HG03175 (cell line): ENCODE measurements around the gene POFUT2.
A peak's percentile ranks its signal among the peaks of the same experiment; 100 is the strongest.

ENCODE experiments used
- ATAC-seq: cut with Tn5 transposase; IDR thresholded peaks from one replicate; pipeline ENCODE4 v1.9.1; 2021; ENCODE audit warnings: mild to moderate bottlenecking, moderate library complexity; ENCODE audit not compliant: unreplicated experiment

Gene POFUT2, protein sequence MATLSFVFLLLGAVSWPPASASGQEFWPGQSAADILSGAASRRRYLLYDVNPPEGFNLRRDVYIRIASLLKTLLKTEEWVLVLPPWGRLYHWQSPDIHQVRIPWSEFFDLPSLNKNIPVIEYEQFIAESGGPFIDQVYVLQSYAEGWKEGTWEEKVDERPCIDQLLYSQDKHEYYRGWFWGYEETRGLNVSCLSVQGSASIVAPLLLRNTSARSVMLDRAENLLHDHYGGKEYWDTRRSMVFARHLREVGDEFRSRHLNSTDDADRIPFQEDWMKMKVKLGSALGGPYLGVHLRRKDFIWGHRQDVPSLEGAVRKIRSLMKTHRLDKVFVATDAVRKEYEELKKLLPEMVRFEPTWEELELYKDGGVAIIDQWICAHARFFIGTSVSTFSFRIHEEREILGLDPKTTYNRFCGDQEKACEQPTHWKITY

DNA sequence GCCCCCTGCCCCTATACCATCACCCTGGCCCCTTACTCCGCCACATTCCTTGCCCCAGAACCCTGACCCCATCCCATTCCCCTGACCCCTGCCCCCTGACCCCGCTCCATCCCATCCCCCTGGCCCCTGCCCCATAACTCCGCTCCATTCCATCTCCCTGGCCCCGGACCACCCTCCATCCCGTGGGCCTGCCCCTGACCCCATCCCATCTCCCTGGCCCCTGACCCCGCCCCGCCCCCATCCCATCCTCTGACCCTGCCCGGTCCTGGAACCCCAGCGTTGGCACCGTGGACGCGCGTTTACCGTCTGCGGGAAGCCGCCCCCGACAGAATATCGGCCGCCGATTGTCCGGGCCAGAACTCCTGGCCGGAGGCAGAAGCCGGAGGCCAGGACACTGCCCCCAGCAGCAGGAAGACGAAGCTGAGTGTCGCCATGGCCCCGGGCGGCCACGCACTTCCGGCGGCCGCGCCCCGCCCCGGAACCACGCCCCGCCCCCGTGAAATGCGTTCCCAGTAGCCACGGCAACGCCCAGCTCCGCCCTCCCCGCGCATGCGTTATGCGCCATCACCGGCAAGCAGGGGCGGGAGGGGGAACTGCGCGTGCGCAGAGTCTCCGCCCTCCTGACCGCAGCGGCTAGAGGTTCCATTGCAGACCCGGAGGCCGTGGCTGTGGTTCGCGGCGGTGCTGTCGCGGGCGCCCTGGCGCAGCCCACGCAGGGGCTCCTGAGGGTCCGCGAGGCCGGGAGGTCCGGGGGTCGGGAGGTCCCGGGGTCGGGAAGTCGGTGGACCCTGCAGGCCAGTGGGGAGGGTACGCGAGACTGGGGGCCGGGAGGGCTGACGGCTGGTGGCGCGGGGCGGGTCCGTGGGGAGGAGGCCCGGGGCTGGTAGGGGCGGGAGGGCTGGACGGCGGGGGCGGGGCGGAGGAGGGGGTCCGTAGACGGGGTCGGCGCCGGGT, at the start of gene POFUT2:
Gene POFUT2 (minus strand): TSS at position 458 of the 954 bp plus-strand sequence. CDS start 24 bp downstream, at position 434.
- ATAC-seq = peak; percentile 68

DNA sequence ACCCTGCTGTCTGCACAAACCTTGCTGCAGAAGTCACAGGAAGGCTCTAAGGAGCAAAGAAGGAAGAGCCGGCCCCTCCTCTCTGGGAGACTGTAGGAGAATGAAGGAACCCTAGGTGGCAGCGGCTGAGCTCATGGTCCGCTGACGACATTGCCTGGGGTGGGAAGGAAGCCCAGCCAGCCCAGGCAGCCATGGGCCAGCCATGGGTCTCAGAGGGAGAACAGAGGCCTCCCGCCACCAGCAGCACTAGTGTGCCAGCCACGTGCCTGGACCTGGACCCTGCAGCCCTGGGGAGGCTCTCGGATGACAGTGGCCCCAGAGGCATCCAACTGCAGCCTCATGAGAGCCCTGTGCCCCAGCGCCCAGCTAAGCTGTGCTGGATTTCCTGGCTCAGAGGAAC, 49.2 kb upstream of the POFUT2 start:
- ATAC-seq = no peak

DNA sequence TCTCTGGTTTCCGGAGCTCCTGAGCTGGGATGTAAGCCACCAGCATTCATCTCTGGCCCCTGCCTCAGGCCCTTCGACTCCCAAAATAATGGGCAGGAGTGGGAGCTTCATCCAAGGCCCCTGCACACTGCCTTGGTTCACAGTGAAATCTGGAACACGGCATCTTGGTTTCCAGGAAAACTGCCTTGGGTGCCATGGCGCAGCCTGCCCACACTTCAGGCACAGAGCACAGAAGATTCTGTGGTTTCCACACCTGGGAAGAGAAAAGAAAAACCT, 48.8 kb upstream of the POFUT2 start:
- no peak for ATAC-seq

DNA sequence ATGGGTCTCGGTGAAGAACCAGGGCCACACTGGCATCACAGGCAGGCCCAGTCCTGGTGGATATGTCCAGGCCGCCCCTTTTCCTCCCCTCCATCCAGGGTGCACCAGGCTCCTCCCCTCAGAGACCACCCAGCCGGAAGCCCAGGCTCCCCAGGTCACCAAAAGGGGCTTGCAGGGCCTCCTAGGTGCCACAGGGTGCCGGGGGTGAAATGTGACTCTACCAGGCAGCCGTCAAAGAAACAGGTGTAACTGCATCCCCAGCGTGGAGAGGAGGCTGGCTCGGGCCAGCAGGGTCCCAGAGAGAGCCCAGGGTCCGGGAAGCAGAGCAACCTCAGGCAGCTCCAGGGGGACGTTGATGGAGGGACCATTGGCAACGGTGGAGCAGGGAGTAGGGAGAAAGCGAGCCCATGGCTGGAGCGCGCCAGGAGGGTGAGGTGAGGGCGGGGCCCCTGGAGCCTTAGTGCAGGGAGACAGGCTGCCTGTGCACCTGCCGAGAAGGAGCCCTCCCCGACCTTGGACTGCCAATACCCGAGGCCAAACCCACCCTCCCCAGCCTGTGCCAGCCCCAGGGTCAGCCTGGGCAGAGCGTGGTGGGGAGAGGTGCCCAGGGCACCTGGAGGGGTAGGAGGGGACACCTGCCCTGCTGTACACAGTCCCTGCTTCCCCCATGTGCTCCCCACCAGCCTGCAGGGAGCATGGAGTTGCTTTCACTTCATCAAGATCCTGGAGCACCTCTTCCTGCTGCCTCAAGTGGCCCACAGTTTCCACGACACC, 48.3 kb upstream of the POFUT2 start:
- ATAC-seq = no peak

DNA sequence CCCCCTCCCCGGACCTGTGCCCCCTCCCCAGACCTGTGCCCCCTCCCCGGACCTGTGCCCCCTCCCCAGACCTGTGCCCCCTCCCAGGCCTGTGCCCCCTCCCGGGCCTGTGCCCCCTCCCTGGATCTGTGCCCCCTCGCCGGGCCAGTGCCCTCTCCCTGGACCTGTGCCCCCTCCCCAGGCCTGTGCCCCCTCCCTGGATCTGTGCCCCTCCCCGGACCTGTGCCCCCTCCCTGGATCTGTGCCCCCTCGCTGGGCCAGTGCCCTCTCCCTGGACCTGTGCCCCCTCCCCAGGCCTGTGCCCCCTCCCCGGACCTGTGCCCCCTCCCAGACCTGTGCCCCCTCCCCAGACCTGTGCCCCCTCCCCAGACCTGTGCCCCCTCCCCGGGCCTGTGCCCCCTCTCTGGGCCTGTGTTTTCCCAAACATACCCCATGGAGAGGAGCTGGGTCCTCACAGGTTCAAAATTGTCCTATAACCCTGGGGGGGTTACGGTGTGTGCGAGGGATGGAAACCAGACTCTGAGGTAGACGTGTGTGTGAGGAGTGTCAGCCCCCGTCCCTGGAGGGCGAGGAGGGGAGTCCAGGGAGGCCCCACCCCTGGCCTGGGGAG, 47.6 kb upstream of the POFUT2 start:
- no peak for ATAC-seq

DNA sequence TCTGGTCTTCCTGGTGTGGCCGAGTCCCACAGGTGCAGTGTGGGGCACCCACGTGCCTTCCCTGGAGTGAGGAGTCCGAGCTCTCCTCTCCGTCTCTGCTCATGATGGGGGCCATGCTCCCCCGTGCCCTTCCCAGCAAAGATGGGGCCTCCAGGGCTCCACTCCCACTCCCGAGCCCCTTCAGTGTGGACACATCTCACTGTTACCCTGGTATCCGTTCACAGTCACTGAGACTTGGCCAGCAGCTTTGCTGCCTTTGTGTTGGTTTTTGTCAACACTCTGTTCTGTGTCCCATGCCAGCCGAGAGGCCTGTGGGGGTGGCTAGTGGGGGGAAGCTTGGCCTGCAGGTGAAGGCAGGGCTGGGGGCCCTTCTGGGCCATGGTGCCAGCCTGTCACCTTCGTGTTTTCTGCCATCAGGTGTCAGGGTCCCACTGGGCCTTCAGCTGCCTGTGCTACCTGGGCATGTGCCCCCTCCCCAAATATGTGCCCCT, 46.9 kb upstream of the POFUT2 start:
- ATAC-seq = no peak

DNA sequence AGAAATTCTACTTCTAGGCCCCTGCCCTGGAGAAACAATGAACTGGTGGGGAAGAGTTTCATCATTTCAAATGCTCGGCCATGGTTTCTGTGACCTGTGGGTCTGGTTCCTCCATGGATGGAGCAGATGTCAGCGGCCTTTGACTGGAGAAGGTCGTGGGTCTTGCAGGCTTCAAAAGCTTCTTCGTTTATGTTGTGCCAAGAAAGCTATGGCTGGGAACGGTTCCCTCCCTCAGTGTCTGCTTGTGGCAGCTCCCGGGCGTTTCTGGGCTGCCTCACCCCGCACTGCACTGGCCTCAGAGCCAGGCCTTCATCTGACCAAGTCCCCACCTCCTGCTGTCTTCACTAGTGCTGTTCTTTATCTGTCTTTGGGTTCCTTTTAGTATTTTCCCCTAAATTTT, 46.4 kb upstream of the POFUT2 start:
- no peak for ATAC-seq

DNA sequence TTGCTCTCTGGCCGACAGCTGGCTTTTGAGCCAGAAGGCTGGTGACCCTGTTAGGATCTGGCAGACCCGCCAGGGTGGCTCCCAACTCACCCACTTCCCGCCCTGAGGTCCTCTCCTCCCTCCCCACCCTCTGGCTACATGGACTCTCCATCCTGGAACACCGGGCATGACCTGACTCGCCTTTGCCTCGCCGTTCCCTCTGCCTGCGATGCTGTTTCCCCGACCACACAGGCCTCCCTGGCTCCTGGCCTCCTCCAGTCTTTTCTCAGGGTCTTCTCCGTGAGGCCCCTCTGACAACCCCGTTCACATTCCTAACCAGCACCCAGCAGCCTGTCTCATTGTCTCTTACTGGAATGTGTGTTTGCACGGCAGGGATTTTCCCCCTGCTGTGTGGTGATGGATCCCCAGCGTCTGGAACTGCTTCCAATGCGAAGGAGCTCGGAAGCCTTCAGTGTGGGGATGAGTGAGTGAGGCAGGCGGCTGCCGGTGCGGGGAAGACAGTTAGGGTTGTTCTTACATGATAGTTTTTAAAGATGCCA, 46.0 kb upstream of the POFUT2 start:
- ATAC-seq = no peak

DNA sequence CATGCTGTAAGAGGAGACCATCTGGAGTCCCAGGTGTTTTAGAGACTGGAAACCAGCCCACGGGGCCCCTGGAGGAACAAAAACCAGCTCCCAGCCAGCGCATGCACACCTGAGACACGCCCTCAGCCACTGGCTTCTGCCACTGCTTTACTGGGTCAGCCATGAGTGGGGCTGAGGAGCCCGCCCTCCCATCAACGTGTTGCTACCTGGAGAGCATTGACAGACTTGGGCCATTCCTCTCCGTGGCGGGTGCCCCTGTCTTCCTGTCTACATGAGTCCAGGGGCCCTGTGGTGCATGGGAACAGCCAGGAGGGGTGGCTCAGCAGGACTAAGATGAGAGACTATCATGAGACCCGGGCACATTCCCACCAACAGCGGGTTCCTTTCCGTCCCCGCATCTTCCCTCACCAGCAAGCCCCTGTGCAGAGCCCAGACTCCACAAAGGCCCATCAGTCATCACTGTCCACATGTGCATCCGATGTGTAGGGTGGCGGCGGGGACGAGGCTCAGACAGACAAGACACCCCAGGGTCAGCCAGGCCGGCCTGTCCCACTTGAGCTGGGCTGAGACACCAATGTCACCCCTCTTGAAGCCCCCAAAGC, 45.4 kb upstream of the POFUT2 start:
- ATAC-seq = no peak

DNA sequence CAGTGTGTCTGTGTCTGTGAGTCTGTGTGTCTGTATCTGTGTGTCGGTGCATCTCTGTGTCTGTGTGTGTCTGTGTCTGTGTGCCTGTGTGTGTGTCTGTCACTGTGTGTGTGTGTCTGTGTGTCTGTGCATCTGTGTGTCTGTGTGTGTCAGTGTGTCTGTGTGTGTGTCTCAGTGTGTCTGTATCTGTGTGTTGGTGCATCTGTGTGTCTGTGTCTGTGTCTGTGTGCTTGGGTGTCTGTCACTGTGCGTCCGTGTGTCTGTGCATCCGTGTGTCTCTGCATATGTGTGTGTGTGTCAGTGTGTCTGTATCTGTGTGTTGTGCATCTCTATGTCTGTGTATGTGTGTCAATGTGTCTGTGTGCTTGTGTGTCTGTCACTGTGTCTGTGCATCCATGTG, 44.7 kb upstream of the POFUT2 start:
- ATAC-seq = no peak

DNA sequence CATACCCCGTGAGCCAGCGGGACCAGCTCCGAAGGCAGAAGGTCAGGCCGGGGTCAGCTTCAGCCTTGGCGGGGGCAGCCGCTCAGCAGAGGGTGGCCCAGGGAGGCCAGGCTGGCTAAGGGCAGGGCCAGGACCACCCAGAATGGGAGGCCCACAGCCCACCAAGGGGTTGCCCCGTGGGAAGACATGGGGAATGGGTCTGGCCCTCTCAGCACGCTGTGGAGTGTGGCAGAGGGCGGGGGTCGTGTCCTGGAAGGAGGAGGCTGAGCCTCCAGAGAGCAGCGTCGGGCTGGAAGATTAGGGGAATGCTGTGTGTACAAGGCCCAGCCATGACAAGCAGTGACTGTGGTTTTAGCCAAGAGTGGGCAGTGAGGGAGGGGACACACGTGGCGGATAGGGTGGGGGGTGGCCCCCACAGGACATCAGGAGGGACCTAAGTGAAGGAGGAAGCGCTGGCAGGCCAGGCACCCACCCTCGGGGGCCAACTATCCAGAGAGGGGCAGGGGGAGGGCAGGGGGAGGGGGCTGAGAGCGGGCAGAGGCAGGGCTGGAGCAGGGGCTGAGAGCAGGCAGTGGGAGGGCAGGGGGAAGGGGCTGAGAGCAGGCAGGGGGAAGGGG, 43.9 kb upstream of the POFUT2 start:
- no peak for ATAC-seq

DNA sequence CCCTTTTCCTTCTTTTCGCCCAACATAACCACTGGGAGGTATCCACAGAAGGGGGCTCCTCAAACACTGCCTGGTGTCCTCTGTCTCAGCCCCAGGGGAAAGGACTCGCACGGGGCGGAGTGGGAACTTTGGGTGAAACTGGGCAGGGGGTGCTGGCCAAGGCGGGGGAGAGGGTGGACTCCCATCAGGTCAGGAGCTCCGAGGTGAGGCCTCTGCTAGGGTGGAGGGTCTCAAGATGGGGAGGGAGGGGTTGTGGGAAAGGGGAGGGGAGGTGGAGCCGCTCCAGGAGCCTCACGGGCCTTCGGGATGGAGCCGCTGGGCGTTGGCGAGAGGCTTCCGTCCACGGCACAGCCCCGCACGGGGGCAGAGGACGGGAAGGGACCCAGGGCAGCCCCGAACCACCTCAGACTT, 43.2 kb upstream of the POFUT2 start:
- no peak for ATAC-seq

DNA sequence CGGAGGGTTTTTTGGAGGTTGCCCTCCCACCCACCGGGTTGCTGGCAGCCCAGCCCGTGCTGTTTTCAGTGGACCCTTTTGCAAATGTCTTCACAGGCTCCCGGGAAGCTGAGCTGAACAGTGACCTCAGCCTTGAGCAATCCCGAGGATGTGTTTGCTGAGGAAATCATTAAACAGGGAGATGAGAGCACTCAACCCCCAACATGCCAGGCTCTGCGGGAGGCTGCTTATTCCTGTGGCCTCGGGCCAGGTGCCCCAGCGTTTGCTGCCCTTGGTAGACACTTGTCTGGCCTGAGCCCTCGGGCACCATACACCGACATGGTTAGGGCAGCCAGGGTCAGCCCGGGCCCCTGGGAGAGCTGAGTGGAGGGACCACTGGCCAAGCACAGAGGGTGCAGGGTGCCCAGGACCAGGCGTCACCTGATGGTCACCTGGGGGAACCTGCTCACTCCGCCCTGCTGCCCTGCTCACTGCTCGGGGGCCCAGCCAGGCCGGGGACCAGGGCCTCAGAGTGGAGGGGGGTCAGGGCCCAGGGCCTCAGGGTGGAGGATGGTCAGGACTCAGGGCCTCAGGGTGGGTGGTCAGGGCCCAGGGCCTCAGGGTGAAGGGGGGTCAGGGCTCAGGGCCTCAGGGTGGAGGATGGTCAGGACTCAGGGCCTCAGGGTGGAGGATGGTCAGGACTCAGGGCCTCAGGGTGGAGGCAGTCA, 42.5 kb upstream of the POFUT2 start:
- ATAC-seq = no peak

DNA sequence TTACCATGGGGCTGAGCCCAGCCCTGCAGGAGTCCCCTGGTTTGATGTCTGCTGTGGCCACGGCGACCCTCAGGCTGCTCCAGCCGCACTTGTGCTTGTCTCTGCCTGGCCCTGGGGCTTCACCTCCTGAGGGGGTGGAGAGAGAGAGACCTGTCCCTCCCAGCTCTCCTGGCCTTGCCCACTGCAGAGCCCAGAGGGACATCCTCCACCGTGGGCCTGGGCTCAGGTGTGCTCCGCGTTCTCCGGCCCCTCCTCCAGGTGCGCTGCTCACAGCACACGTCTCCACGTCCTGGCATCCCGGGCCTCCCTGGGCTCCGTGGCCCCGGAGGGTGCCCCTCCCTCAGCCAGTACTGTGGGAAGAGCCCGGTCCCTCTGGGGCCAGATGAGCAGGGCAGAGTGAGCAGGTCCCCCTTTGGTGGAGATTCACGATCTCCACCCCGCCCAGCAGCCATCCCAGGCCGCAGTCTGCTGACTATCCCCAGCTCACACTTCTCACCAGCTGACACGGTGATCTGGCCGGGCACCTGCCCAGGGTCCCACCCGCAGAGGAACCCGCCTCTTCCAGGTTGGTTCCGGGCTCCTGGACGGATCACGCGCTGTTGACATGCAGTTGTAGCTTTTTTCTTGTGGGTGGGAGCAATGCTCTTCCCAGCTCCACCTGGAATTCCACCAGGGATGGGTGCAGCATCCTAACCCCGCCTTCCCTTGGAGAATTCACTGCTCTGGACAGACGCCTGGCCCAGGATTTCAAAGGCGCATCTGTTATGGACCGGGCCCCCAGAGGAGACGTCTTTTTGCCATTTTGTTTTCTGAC, 41.8 kb upstream of the POFUT2 start:
- ATAC-seq = no peak

DNA sequence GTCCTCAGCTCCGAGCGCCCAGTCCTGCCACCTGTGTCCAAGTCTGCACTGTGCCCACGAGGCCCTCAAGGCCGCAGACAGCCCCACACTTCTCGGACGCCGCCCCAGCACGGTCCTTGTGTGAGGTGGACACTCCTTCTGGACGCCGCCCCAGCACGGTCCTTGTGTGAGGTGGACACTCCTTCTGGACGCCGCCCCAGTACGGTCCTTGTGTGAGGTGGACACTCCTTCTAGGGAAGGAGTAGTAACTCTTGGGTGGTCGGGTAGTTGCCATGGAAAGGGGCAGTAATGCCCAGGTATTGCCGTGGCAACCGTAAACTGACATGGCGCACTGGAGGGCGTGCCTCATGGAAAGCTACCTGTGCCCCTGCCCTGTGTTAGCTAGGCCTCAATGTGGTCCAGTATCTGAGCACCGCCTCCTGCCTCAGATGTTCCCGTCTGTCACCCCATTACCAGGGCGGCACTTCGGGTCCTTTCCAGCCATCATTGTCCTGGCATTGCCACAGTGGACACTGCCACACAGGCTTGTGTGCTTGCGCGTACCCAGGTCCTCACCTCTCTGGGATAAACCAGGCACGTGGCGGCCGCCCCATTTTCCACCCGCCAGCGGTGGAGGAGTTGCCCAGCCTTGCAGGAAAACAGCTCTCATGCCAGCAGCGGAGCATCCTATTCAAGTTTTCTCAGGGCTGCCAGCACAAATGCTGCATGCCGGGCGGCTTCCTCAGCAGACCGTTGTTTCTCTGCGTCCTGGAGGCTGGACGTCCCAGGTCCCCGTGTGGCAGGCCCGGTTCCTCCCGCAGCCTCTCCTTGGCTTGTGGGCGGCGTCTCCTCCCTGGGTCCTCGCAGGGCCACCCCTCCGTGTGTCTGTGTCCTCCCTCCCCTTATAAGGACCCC, 40.8 kb upstream of the POFUT2 start:
- no peak for ATAC-seq

DNA sequence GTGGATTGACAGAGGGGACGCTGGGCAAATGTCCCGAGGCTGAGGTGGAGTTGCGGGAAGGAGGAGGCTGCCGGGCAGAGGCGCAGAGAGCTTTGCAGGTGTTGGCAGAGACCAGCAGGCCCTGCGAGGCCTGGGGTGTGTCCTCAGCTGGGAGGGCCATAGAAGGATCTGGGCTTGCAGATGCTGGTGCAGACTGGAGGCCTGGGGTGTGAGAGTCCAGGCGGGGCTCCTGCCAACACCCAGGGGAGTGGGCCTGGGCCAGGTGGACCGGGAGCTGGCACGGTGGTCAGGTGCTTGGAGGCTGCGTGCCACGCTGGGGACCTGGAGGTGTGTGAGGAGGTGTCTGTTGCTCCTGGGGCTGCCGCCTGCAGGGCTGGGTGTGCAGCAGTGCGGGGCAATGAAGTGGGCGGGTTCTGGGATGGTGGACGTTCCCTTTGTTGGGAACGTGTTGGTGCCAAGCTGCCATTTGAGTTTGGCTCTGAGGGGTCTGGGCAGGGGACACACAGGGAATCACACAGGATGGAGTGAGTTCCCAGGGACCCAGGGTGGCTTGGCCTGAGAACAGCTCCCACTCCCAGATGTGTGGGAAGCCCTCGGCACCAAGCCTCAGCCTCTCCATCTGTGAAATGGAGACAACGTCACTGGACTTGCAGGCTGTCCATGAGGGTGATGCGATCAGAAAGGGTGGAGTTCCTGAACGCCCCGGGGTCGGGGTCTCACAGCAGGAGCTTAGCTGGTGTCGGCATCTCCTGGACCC, 39.9 kb upstream of the POFUT2 start:
- no peak for ATAC-seq
